ENCODE measurements around the gene RPRM.
"Not testable (repeated sequence)": the region's sequence is repeated elsewhere in the genome, so short reads cannot be mapped to it uniquely, and the experiment has no call there.

Gene RPRM
- total RNA-seq = 0 to 0.08 (median 0) reads per million in 18 experiments

DNA sequence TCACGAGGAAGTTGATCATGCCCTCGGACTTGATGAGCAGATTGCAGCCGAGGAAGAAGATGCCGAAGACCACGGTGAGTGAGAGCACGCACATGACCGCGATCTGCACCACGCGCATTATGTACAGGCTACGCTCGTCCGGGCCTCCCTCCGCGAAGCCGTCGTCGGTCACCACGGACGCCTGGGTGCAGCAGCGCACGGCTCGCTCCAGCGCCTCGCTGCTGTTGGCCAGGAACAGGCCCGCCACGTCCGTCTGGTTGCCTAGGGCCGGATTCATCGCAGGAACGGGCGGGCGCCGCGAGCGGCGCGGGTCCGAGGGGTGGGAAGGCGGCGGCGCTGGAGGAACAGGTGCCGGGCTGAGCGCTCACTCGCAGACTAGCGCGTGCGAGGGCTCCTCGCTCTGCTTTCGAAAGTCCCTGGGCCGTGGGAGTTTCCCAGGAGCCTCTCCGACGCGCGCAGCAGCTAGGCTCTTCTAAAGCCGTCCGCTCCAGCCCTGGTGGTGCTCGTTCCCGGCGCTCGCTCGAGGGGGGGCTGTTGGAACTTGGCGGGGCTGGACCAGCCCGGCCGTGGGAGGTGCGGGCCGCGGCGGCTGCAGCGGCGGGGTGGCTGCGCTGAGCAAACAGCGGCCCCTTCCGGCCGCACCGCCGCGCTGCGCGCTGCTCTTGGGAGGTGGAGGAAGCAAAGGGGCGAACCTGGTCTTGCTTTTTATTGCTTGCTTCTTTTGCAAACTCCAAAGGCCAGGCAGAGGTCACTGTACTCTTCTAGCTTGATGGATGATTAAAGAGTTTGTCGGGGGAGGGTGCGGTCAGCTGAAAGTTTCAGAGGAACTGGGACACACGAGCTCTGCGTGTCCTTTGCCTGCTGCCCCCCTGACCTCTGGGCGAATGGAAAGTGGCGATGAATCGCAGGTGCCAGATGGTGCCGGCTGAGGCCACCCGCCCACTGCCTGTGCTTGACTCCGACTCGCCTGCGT is at the start of gene RPRM:
RPRM (minus strand) TSS at position 474 of the 973 bp plus-strand sequence; CDS start at position 277, 197 bp downstream.
- DNase-seq = peak; percentile 24 to 50

- peak; percentile 57 to 64 for DNase-seq
Observed at GRCh38 chr2:153519257-153519875, 40.8 kb upstream of the RPRM start.

- DNase-seq = no peak
Observed at GRCh38 chr2:153512331-153512730, 33.8 kb upstream of the RPRM start.

DNA sequence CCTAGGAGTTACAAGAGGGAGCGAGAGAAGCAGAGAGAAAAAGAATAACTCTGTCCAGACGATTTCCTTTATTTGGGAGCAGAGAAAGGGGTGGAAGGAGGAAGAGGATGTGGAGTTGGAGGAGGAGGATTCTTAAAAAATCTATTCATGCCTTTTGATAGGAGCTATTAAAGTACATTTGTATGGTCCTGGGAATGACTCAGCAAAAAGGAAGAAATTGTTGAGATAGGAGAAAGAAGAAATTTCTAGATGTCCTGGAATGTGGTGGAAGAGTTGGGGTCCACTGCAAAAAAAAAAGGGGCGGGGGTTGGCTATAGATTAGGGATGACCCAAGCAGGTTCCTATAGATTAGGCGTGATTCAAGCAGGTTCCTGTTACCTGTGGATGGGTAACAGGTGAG is 32.4 kb upstream of the RPRM start:
- no peak for DNase-seq

DNA sequence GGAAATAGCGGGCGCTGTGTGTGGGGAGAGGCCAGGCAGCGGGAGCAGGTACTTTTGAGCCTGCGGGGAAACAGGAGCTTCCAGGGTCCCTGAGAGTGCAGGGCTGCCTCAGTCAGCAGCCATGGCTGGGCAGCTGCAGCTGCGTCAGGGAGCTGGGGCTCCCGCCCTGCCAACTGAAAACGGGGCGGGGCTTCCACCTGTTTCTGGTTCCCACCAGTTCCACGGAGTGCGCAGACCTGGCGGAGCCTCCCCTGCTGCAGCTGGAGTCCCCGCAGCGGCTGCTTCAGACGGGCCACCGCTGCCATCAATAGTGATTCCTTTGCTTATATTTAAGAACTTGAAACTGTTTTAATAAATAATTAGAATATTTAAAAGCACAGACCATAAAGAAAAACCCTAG is 30.6 kb upstream of the RPRM start:
- no peak for DNase-seq

- DNase-seq = not testable (repeated sequence)
Observed at GRCh38 chr2:153506499-153506898, 27.9 kb upstream of the RPRM start.

DNA sequence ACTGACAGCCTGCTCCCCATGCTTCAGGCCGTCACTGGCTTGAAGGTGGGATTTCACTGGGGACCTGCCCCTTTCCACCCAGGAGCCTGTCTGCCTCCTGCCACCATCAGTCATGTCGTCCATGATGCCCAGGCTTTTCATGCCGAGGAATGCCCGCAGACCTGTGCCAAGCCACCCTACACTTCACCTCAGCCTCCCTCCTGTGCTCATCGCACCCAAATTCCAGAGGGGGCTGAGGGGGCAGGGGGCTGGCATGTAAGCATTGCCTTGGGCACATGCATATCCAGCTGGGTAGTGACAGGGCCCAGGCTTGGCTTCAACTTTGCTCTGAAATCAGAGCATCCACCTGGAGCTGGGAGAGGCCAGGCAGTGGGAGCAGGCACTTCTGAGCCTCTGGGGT is 20.9 kb upstream of the RPRM start:
- no peak for DNase-seq

GRCh38 chr2:153497938-153498629 is 19.5 kb upstream of the RPRM start:
- no peak for DNase-seq

- no peak for DNase-seq
Observed at GRCh38 chr2:153495725-153496124, 17.2 kb upstream of the RPRM start.

DNA sequence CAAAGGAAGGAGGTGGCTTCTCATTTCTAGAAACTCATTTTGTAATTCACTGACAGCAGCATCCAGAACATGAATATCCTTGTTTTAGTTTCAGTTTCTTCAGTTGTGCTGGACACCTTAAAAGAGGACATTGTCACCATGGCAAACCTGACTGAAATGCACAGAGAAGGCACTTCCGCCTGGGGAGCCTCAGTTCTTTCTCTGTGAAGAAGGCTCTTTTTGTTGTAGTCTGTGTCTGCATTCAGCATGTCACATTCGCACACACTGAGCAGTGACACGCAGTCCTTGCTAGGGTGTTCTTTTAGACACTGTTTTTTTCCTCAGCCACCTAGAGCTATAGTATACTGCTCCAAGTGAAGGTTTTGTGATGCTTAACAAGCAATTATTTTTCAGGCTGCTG is 9.5 kb upstream of the RPRM start:
- no peak for DNase-seq

DNA sequence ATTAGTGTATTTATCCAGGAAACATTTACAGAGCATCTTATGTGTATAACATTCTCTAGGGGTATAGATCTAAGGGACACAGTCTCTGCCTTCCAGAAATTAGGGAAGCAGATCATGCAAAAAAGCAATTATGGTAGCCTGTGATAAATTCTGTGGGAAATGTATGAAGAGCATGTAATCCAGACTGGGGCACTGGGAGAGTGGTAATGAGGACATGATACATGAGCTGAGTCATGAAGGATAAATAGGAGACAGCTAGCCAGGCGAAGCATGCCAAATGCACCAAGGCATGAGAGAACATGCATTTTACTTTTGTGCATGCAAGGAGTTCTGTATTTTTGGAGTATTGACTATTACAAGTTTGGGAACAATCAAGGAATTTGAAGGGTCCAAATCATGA is 8.9 kb upstream of the RPRM start:
- DNase-seq = no peak

GRCh38 chr2:153479573-153479972 is 1.0 kb upstream of the RPRM start:
- DNase-seq = no peak

- DNase-seq = no peak
Observed at GRCh38 chr2:153477636-153478288, 800 bp downstream of the RPRM start.

- DNase-seq = no peak
Observed at GRCh38 chr2:153476816-153477635, 1.5 kb downstream of the RPRM start.

- DNase-seq = no peak
Observed at GRCh38 chr2:153476491-153476815, 2.1 kb downstream of the RPRM start.

- no peak for DNase-seq
Observed at GRCh38 chr2:153474876-153475435, 3.6 kb downstream of the RPRM start.

DNA sequence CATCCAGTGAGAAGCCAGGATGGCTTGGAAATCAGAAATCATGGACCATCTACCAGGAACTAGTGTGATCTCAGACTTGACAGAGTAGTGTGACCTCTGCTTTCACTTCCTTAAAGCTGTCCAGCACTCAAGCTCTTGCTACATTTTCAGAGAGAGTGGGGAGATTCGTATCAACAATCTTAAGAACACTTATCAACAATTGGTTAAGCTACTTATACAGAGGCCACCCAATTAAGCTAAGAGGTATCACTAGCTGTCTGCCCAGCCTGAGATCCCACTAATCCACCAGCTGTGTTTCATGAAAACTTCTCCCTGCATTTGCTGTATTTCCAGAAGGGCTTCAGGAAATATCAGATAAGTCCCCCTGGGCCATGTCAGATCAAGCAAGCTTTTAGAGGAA is 4.2 kb downstream of the RPRM start:
- peak; percentile 37 to 51 for DNase-seq

DNA sequence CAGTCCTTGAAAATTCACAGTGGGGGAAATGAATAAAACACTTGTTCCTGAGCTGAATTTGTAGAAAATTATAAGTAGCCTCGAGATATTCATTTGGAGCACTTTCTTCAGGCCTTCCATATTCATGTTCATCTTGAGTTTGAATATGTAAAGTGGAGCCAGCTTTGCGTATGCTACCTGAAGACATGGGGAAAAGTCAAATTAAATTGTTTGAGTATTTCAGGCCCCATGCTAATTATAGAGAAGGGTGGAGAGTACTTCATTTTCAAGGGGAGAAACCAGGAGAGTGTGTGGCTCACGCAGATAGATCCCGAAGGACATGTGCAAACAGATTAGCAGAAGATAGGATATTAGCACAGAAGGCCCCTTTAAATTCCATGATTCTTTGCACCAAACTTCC is 7.7 kb downstream of the RPRM start:
- no peak for DNase-seq

GRCh38 chr2:153464395-153464794 is 14.2 kb downstream of the RPRM start:
- DNase-seq = no peak

- no peak for DNase-seq
Observed at GRCh38 chr2:153462338-153462859, 16.2 kb downstream of the RPRM start.

DNA sequence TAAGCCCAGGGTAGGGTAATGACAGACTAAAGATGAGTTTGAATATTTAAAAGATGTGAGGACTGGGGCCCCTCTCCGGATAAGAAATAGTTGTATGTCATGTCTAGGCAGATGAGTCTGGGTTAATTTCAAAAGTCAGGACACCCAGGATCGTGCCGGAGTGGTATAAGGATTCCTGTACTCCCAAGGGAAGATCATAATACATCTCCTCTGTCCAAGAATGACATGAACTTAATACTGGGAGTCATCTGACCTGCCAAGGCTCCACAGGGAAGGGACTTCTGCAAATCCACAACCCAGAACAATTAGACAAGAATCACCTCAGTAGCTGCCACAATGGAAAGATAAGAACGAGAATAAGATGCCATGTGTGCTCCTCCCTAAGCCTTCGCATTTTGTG is 17.1 kb downstream of the RPRM start:
- no peak for DNase-seq
